EH (cell line): ENCODE results near the gene KRT14.
"Not testable (repeated sequence)": the region's sequence is repeated elsewhere in the genome, so short reads cannot be mapped to it uniquely, and the experiment has no call there.

ENCODE experiments used
- DNase-seq: peaks from one replicate; pipeline ENCODE4 v3.0.0-alpha.2; 2015; ENCODE audit warnings: low read depth

The KRT14 gene

GRCh38 chr17:41586863-41587495, at the start of gene KRT14:
TSS of gene KRT14 (minus strand) at chr17:41586895. CDS start at chr17:41586834, 61 bp downstream.
- peak; percentile 10 for DNase-seq

GRCh38 chr17:41635121-41636097, 48.7 kb upstream of the KRT14 start:
- DNase-seq: no peak

- DNase-seq: no peak
Measured at GRCh38 chr17:41634639-41635038, 47.9 kb upstream of the KRT14 start.

GRCh38 chr17:41633556-41634199, 47.0 kb upstream of the KRT14 start:
- DNase-seq: no peak

DNA sequence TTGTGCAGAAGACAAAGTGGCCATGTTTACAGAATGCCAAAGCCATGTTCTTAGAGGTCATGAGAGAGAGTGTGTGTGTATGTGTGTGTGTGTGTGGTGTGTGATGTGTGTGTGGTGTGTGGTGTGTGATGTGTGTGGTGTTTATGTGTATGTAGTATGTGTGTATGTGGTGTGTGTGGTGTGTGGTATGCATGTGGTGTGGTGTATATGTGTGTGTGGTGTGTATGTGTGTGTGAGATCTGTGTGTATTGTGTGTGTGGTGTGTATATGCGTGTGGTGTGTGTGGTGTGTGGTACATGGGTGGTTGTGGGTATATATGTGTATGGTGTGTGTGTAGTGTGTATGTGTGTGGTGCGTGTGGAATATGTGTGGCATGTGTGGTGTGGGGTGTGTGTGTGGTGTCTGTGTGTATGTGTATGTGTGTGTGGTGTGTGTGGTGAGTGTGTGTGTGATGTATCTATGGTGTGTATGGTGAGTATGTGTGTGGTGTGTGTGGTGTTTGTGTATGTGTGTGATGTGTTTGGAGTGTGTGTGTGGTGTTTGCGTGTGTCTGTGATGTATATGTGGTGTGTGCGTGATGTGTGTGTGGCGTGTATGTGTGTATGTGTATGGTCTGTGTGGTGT, 45.9 kb upstream of the KRT14 start:
- no peak for DNase-seq

DNA sequence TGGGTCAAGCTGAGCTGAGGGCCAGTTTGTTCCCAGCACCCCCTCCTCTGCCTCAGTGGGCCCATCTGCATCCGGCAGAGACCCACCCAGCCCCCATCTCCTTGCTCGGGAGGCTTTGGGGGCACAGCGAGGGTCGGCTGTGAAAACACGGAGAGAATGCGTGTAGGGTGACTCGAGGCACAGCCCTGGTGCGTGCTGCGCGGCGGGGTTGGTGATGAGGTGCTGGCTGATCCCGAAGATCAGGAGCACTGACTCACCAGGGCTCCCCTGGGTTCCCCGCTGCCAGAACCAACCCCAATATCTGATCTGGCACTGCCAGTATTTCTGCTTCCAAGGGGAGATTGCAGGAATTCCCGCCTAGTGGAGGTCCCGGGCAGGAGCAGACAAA, 45.2 kb upstream of the KRT14 start:
- no peak for DNase-seq

GRCh38 chr17:41631025-41631897, 44.6 kb upstream of the KRT14 start:
- no peak for DNase-seq

- no peak for DNase-seq
Measured at GRCh38 chr17:41629826-41630670, 43.4 kb upstream of the KRT14 start.

- DNase-seq: no peak
Measured at GRCh38 chr17:41629316-41629715, 42.6 kb upstream of the KRT14 start.

- not testable (repeated sequence) for DNase-seq
Measured at GRCh38 chr17:41628621-41629255, 42.0 kb upstream of the KRT14 start.

DNA sequence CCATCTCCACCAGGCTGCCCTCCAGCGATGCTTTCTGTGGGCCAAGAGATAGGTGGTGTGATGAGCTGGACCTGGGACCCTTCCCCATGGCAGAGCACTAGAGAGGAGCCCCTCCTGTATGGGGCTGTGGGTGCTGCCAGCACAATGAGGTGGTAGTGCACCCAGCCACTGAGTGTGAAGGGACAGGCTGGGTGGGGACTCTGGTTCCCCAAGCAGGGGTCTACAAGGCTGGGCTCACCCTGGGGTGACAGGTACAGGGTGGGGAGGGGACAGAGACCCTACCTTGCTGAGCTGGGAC, 41.3 kb upstream of the KRT14 start:
- not testable (repeated sequence) for DNase-seq

GRCh38 chr17:41627316-41628072, 40.8 kb upstream of the KRT14 start:
- no peak for DNase-seq

- DNase-seq: peak; percentile 62
Measured at GRCh38 chr17:41626914-41627295, 40.2 kb upstream of the KRT14 start.

DNA sequence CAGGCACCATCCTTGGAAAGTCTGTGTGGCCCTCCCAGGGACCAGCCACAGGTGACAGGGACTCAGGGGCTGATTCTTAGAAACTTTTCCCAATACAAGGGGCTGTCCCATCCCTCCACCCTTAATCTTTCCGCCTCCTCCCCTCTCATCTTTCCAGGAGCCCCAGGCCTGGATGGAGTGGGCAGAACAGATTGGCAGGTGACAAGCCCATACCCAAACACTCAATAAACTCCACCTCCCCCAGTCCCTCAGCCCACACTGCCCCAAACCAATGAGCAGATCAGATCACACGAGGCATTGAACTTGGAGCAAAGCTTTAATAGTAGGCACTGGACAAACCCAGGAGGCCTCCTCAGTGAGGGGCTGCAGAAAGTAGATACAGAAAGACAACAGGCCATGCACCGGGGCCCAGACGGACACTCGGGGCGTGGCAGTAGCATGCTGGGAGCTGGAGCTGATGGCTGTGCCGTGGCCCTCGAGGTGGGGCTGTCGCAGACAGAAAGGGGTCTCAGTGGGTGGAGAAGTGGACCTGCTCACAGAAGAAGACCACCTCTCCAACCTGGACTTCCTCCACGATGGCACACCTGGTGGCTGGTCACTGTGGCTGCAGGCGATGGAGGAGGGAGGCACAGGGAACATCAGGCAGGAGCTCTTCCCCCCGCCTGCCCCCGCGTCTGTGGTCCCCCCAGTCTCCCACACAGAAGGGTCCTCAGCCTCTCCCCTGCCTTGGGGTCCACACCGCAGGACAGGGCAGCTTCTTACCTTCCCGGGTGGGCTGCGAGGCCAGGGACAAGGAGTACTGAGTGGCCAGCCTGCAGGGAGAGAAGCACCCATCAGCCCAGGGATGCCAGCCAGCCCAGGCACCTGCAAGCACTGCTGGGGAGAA, 39.6 kb upstream of the KRT14 start:
- not testable (repeated sequence) for DNase-seq

- no peak for DNase-seq
Measured at GRCh38 chr17:41625602-41626001, 38.9 kb upstream of the KRT14 start.

GRCh38 chr17:41624208-41625101, 37.8 kb upstream of the KRT14 start, which contains the start of gene KRT17:
TSS of gene KRT17 (minus strand) at chr17:41624575. CDS start at chr17:41624509, 66 bp downstream.
- DNase-seq: peak; percentile 48
